ENCODE data around the gene RAB8B.

Gene RAB8B

DNA sequence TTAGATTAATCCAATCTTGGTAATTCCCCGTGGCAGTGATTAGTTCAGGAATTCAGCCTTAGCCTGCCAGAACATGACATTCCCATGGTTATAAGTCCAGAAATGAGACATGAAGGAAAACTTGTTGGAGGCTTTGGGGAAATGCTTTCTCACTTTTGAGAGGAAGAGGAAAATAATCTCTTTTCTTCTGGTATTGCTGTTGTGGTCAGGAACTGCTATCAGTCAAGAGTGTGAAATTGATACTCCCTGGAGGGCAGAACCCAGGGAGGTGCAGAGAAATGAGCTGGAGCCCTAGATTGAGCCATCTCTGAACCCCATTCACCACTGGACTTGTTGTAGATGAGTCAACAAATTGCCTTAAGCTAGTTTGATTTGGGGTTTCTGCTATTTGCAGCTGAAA is 49.4 kb downstream of the RAB8B start:
- DNase-seq, result no peak

GRCh38 chr15:63240109-63240508 is 50.7 kb downstream of the RAB8B start:
- DNase-seq, result no peak

DNA sequence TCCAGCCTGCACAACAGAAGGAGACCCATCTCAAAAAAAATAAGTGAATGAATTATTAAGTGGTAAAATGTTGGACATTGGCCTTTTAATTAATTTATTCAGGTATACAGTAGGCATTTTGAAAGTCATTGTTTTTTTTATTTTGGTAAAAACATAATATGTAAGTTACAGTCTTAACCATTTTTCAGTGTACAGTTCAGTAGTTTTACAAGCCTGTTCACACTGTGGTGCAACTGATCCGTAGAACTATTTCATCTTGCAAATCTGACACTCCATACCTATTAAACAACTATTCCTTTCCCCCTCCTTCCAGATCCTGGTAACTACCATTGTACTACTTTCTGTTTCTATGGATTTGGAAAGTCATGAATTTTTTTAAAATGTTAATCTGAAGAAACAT is 51.9 kb downstream of the RAB8B start:
- no peak for DNase-seq

DNA sequence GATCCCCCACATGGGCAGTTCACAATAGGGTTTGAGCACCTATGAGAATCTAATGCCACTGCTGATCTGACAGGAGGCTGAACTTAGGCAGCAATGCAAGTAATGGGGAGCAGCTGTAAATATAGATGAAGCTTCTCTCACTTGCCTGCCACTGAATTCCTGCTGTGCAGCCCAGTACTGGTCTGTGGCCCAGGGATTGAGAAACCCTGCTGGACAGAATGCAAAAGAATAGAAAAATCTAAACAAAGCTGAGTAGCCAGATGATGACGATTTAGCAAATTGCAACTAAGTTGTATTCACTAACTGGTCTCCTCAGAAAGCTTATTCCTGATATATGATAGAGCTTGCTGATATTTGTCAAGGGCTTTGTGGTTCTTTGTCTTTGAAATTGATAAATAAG is 53.7 kb downstream of the RAB8B start:
- DNase-seq, result no peak

- no peak for DNase-seq
Measured at GRCh38 chr15:63243776-63244175, 54.4 kb downstream of the RAB8B start.

- no peak for DNase-seq
Measured at GRCh38 chr15:63244399-63244798, 55.0 kb downstream of the RAB8B start.

DNA sequence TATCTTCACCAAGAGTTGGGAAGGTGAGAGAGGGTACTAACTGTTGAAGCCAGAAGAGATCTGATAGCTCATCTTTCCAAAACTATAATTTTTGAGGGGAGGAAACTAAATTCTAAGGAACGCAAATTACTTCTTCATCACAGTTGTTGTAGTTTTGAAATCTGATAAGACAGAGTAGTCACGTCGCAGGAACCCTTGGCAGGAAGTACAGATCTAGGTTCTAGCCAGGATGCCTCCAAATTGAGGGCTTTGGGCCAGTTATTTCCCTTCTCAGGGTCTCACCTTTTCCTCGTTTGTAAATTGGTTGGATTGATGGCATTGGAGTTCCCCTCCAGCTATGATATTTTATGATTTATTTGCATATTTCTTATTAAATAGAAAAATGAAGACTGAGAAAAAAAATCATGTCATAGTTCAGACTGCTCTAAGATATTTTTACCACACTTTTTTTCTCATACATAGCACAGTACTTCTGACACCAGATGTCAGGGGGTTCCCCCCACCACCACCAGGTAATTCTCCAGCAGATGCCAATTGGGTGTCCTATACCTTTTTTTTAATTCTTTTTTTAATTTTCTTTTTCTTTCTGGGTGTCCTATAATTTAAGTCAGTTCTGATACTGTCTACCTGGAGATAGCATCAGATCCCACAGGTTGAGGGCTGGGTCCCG is 55.7 kb downstream of the RAB8B start:
- DNase-seq, result no peak

DNA sequence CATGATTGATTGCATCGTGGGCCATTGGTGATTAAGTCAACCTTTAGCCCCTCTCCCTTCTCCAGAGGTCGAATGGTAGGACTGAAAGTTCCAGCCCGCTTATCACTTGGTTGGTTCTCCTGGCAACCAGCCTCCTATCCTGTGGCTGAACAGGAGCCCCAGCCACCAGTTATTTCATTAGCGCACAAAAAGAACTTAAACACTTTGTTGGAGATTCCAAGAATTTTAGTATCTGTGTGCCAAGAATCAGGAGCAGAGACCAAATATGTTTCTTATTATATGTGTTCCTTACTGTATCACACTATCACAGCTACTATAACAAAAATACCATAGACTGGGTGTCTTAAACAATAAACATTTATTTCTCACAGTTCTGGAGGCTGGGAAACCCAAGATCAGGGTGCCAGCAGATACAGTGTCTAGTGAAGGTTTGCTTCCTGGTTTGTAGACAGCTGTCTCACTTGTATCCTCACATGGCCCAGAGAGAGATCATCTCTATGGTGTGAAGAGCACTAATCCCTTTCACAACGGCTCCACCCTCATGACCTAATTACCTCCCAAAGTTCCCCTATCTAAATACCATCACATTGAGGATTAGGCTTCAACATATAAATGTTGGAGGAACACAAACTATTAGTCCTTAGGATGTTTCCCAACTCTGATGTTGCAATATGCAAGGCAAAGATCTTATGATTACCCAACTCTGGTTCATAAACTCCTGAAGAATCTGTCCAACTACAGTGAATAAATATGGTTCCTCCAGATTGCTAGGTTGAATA is 57.5 kb downstream of the RAB8B start:
- DNase-seq, result no peak

DNA sequence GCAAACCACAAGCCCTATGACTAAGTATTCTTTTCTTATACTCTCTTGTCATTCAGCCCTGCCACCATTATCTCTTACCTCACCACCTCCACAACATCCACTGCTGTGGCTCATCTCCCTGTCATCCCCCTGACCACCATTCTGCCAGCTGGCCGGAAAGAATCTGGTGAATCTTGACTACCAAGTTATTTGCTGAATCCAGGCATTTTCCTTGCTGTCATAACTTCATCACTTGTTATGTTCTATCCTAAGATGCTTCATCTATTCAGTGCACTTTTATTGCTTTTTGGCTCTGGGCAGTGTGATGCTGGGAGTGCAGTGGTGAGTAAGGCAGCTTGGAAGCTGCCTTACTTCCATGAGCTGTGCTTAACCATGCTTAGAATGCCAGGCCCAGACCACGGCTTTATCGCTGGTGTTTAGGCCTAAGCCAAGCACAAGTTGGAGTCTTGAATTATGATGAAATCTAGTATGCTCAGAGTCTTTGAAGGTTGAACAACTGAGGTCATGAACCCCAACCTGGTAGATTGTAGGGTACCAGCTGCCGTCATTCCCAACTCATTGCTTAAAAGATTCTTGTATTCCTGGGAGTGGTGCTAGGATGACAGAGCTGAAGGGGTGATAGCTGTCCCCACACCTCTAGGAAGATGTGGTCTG is 61.0 kb downstream of the RAB8B start:
- no peak for DNase-seq

- no peak for DNase-seq
Measured at GRCh38 chr15:63251701-63252100, 62.3 kb downstream of the RAB8B start.

GRCh38 chr15:63252292-63252691 is 62.9 kb downstream of the RAB8B start:
- DNase-seq, result no peak

DNA sequence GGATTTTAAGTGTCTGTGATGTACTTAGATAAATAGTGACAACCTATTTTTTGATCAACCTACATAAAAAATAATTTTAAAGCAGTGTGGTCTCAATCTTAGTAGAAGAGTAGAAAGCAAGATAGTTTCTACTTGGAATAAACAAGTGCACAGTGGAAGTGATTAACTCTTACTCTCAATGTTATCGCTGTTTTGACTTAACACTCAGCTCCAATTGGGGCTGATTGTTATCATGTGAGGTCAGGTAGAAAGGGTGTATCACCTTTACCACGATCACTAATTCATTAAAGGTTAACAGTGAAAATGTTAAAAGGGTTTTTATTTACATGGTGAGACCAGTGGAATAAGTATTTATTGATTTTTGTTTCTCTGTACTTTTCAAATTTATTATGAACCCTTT is 65.6 kb downstream of the RAB8B start:
- no peak for DNase-seq

- DNase-seq, result no peak
Measured at GRCh38 chr15:63255489-63255990, 66.1 kb downstream of the RAB8B start.

DNA sequence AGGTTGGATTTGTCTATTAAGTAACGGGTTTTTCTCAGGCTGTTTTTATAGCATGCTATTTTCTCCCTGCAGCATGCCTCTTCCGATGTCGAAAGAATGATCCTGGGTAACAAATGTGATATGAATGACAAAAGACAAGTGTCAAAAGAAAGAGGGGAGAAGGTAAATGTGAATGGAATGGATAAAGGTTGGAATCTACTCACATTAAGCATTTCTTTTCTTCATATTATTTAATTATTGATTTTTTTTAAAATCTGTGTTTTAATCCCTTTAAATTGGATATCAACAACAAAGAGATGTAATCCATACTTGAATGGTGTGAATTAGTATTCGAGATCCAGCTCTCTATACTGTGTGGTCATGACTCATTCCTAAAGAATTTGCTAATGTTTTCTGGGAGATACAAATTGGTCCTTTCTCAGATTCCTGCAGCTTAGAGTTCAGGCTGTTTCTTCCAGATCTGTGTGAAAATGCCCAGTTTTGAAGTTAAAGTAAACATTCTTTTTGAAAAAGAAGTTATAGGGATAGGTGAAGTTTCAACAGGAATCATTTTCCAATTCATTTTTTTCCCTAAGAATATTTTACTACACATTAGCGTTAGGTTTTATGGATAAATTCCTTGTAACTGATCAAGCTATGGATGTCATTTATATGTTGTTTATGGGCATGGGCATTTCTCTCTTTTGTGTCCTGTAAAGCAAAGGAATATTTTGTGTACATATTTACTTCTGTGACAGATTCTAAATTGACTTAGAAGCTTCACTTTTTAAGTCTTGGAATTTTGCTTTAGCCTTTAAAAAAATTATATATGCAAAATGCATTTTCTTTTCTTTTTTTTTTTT is 67.2 kb downstream of the RAB8B start:
- DNase-seq, result no peak

- DNase-seq, result no peak
Measured at GRCh38 chr15:63258658-63259057, 69.3 kb downstream of the RAB8B start.

GRCh38 chr15:63260791-63261190 is 71.4 kb downstream of the RAB8B start:
- no peak for DNase-seq

DNA sequence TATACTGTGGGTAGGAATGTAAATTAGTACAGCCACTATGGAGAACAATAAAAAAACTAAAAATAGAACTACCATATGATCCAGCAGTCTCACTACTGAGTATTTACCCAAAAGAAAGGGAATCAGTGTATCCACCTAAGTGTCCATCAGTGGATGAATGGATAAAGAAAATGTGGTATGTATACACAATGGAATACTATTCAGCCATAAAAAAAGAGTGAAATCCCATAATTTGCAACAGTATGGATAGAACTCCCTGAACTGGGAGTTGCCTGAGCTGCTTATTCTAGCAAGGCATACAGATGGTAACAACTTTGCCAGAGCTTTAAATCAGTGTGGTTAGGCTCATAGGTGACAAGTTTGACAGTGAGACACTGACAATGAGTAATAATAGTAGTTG is 71.9 kb downstream of the RAB8B start:
- no peak for DNase-seq

- DNase-seq, result no peak
Measured at GRCh38 chr15:63263519-63263918, 74.1 kb downstream of the RAB8B start.

DNA sequence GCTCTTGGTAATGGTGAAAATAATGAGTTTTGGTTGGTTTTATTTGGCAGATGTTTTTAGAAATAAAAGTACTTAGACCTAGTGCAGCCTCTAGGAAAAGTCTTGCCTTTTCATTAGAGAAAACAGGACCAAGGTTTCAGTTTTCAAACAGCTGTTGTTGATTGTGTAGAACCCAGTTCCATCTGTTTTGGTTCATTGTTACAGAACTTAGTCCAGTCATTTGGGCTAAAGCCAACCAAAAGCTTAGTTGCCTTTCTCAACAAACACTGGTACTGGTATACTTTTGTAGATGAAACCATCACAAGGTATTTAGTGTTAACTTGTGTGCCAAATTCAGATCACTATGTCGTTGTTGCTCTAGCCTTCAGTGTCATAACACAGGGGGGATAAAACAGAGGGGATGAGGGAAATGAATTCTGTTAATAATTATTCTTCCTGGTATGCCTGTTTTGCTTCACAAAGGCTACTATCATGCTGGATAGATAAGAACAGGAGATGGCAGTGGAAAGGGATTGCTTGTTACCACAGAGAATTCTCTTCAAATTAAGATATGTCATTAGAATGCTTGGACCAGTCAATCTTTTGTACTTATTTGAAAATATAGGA is 75.4 kb downstream of the RAB8B start:
- no peak for DNase-seq

GRCh38 chr15:63274427-63274826 is 85.0 kb downstream of the RAB8B start:
- DNase-seq, result no peak

- DNase-seq, result no peak
Measured at GRCh38 chr15:63276342-63277037, 87.1 kb downstream of the RAB8B start.

Measured in NCI-H1105 treated with DMSO at 0.1 percent for 48 hours (cell line).